ENCODE results near the gene SLC6A14. TPM values are rescaled to one million over a fixed set of nuclear protein-coding genes. Genes with fewer than 3 reads are reported as not detected.

SLC6A14 gene, protein sequence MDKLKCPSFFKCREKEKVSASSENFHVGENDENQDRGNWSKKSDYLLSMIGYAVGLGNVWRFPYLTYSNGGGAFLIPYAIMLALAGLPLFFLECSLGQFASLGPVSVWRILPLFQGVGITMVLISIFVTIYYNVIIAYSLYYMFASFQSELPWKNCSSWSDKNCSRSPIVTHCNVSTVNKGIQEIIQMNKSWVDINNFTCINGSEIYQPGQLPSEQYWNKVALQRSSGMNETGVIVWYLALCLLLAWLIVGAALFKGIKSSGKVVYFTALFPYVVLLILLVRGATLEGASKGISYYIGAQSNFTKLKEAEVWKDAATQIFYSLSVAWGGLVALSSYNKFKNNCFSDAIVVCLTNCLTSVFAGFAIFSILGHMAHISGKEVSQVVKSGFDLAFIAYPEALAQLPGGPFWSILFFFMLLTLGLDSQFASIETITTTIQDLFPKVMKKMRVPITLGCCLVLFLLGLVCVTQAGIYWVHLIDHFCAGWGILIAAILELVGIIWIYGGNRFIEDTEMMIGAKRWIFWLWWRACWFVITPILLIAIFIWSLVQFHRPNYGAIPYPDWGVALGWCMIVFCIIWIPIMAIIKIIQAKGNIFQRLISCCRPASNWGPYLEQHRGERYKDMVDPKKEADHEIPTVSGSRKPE
- under 1 TPM in 3 of 12 donors, not detected in 9; 0.07 to 0.33 (median 0.15) TPM for polyA plus RNA-seq (ENCODE audit: insufficient read length in 12 of 12)
- long read RNA-seq, donor 1, result 0 reads
- long read RNA-seq, donor 2, result 0 reads
- long read RNA-seq, donor 3, result 0 reads
- long read RNA-seq, donor 4, result 0 reads
- long read RNA-seq, donor 5, result 0 reads
- long read RNA-seq, donor 6, result 0 reads
- long read RNA-seq, donor 7, result 0 reads
- long read RNA-seq, donor 8, result 0 reads
- long read RNA-seq, donor 9, result 0 reads
- long read RNA-seq, donor 10, result 0 reads
- long read RNA-seq, donor 11, result 0 reads

DNA sequence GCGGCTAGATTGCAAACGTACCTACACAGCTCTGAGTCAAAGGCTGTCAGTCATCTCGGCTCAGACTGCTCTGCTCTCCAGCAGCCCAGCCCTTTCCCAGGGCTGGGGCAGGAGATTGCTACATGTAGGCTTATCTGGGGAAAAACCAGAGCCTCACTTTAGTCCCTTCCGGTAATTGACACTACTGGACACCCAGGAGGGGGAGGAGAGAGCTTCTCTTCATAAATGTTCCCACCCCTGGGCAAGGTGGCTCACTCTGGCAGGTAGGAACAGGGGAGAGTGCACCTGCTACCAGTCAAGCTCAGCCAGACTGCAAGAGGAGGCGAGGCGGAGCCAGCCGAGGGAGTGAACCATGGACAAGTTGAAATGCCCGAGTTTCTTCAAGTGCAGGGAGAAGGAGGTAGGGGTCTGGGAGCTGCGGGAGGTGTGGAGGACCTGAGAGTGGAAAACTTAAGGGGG is at the start of gene SLC6A14:
SLC6A14 (plus strand) TSS at position 249 of the 459 bp plus-strand sequence; CDS start at position 353, 104 bp downstream.
- no peak for DNase-seq

DNA sequence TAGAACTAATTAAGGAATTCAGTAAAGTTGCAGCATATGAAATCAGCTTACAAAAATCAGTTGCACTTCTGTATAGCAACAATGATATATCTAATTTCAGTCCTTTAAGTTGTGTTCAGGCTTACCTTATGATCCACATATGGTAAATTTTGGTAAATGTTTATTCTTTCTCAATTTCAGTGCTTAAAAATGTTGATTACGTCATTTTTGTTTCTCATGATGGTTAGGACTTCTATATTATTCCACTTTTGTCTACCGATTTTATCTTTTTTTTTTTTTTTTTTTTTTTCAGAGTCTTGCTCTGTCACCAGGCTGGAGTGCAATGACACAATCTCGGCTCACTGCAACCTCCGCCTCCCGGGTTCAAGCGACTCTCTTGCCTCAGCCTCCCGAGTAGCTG is 40.7 kb upstream of the SLC6A14 start:
- DNase-seq, result no peak

DNA sequence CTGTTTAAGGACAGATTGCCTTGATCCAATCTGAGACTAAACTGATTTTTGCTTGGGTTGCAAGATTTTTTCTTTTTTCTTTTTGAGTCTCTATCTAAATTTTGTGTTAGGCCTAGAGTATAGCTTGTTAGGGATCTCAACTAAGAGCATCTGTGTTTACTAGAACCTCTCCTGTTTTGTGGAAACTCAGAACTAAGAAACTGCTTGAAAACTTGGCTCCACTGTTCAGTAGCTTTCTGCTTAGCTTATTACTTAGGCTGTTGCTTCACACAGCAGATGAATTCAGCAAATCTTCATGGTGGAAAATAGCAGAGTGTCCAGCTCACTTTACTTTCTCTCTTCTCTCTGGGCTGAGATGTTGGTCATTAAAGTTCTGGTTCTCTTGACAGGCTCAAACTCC is 36.7 kb upstream of the SLC6A14 start:
- no peak for DNase-seq

DNA sequence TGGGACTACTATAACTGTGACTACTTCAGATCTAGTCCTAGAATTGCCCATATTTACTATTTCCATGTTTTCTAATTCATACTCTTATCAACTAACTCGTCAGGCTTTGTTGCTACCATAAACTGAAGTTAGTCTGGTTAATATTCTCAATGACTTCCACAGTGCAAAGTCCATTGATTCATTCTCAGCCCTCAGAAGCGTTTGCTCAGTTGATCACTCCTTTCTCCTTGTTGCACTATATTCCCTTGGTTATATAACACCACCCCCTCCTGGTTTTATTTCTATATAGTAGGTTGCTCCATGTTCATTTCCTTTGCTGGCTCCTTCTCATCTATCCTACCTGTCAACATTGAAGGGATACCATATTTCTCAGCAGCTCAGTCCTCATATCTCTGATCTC is 27.2 kb upstream of the SLC6A14 start:
- no peak for DNase-seq

DNA sequence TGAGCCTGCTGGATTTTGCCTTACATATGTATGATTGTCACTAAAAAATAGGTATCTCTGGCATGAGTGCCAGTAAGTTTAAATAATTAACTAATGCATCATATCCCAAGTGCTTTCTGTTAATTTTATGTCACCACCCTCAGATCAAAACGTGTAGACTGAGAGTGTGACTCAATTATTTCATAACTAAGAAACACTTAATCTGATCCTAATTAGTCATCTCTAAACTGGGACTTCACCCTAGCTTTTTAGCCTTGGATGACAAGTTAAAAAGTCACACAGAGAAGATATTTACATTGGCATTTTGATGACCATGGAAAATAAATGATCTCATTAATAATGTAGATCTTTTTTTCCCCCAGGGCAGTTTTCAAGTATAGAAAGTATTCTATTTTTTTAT is 23.1 kb upstream of the SLC6A14 start:
- no peak for DNase-seq

DNA sequence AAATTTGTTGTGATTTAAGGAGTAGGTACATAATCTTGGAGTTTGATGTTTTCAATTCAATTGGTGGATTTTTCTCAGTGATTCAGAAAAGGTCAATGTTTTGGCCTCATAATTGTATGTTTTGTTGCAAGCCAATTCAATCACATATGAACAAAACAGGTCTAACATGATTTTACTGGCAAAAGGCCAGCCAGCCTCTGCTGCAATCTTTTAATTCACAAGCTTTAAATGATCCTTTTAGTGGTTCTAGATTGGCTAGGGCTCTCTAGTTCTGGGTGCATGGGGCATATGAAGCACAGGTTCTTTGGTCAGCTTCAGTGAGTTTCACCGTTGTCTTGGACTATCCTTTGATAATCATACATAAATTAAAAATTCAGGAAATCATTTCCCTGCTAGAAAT is 19.2 kb upstream of the SLC6A14 start:
- DNase-seq, result no peak

DNA sequence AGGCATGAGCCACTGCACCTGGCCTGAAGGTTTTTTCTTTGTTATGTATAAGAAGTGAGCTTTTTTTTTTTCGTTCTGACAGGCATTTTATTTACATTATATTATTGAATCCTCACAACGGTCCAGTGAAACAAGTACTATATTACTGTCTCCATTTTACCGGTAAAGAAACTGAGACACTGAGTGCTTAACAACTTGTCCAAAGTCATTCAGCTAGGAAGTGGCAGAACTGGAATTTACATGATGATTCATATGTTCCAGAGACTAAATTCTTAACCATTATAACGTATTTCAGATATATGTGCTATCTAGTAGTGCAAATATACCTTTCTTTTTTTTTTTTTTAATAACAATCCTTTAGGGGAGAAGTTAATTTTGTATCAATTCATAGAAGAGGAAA is 18.4 kb upstream of the SLC6A14 start:
- no peak for DNase-seq

DNA sequence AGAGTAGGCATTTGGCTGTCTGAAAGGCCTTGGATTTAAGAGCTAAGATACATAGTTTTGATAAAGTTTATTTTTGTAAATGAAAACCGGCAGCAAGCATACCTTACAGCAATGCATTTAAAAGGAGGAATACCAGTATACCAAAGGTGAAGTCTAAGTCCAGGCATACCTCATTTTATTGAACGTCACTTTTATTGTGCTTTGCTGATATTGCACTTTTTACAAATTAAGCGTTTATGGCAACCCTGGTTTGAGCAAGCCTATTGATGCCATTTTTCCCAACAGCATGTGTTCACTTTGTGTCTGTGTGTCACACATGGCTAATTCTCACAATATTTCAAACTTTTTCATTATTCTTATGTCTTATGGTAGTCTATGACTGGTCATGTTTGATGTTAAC is 8.4 kb upstream of the SLC6A14 start:
- no peak for DNase-seq

DNA sequence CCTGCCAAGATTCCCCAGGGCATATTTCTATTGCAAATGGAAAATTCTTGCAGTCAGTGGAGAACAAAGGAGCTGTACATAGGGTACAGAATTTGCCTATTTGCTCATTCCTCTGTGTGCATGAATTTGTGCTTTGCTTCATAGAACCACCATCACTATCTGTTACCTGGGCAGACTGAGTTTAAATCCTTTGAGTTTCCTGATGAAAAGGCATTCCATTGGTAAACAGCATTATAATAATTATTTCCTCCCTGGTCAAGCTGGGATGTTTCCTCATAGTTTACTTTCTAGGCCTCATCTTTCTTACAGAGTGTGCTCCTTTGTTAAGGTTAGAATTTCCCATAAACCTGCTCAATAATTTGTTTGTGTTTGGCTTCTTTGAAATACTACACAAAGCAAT is 809 bp upstream of the SLC6A14 start:
- DNase-seq, result no peak

DNA sequence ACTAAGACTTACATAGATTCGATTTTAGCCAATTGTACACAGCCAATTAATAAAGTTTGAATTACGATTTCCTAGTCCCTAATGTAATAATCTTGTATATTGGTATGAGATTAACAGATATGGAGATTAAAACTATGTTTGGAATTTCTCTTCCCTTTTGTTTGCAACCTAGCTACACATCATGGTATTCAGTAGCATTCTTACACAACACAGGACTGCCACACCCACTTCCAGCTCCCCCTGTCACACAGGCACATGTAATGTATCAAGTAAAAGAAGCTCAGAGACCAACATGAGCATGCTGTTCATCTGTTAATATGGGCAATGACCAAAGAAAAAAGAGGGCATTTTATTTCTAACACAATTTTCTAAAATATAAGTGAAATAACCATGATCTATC is 12.8 kb downstream of the SLC6A14 start:
- no peak for DNase-seq

DNA sequence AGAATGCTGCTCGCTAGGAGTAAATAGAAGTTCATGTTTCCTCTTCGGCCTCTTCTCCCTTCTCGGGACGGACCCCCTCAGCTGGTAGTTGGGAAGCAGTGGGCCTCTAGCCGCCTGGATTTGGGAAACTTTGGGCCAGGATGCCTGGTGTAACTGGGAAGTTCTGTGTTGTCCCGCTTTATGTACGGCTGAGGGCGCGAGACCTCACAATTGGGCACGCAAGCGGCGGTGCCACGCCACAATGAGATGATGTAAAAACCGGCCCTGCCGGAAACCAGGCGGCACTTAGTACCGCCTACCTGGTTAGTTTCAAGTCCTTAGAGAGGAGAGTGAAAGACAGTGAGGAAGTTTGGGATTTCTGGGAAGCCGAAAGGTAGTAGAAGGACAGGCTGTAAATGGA is 26.4 kb downstream of the SLC6A14 start, which contains the start of gene CT83:
CT83 (minus strand) TSS at position 155 of the 400 bp plus-strand sequence; CDS start at position 35, 120 bp downstream.
- no peak for DNase-seq

DNA sequence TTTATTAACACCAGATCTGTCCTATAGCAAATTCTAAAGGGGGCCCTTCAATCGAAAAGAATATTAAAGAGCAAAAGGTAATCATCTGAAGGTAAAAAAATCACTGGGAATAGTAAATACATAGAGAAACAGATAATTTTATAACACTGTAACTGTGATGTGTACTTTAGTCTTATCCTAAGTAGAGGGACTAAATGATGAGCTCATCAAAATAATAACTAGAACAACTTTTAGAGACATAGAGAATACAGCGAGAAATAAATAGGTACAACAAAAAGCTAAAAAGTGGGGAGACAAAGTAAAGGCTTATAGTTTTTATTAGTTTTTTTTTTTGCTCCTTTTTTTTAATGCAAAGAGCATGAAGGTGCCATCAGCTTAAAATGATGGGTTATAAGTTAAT is 43.7 kb downstream of the SLC6A14 start:
- no peak for DNase-seq

DNA sequence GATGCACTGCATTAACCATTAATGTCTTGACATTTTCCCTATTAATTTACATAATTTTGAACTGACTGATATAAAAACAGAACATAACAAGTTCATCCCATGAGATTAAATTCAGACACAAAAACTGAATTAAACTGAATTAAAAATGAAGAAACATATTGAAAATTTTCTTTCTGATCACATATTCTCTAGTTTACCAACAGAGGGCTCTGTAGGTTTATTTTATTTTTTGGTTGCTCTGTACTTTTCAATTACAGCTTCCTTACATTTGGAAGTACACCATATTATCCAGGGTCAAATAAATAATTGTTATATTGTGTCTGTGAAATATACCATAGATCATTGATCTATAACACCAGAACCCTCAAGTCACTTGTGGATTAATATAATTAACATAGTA is 53.7 kb downstream of the SLC6A14 start:
- DNase-seq, result no peak

DNA sequence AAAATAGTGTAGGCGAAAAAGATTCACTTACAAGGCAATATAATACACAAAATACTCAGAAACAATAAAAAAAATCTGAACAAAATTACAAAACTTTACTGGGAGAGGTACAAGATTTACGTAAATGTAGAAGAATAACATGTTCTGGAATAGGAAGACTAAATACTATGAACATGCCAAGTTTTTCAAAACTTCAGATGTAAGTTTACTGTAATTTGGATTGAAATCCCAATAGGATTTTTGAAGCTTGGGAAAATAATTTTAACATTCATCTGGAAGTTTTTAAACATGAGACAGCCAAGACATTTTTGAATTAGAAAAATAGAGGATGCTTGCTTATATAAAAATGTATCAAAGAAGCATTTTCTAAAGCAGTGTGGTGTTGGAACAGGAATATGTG is 56.9 kb downstream of the SLC6A14 start:
- DNase-seq, result peak; percentile 43

DNA sequence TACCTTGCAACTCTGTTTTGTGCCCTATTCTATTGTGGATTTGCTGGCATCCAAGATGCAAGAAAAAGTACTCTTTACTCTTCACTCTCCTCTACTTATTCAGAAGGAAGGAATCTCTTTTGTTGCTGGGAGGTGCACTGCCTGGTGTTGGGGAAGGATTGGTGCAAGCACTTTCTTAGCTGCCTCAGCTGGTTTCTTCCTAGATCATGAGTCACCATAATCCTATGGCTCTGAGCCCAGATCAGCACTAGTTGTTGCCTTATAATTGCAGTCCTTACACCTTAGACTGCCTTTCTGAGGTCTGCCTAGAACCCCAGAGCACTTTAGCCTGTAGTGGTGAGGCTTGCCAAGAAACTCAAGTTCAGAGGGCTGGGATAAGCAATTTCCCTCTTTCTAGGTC is 63.4 kb downstream of the SLC6A14 start:
- no peak for DNase-seq

Other genes with a start within 250 kb of the SLC6A14 start
- gene CT83, start 26.4 kb downstream of the SLC6A14 start, polyA plus RNA-seq (ENCODE audit: insufficient read length in 12 of 12), result not detected

All from muscle of arm (tissue), 14 donors.